K562 (cell line): ENCODE data around the gene PYCR2. TPM values are rescaled to one million over a fixed set of nuclear protein-coding genes. Genes with fewer than 3 reads are reported as not detected.

Experiments
- HIVEP1 ChIP-seq: fragments of 250-450 bp; sonication (Bioruptor Pico); IDR thresholded peaks from 2 replicates; pipeline ENCODE4 v1.4.0; 2020; ENCODE audit warnings: mild to moderate bottlenecking
- LEF1 ChIP-seq: fragments of 450-650 bp; IDR thresholded peaks from 2 replicates; pipeline ENCODE4 v1.6.1; 2016; ENCODE audit warnings: mild to moderate bottlenecking
- MGA ChIP-seq: fragments of 450-650 bp; IDR thresholded peaks from 2 replicates; pipeline ENCODE4 v1.6.1; 2016; ENCODE audit warnings: mild to moderate bottlenecking, moderate library complexity
- NFYB ChIP-seq: IDR thresholded peaks from 2 replicates; pipeline ENCODE4 v1.6.1; 2011; ENCODE audit warnings: mild to moderate bottlenecking, moderate library complexity; ENCODE audit not compliant: insufficient read length; ENCODE audit errors: extremely low read depth
- PHF20 ChIP-seq: fragments of 450-650 bp; IDR thresholded peaks from 2 replicates; pipeline ENCODE4 v1.6.1; 2018; ENCODE audit not compliant: partially characterized antibody
- ZNF24 ChIP-seq: fragments of 450-650 bp; IDR thresholded peaks from 2 replicates; pipeline ENCODE4 v1.6.1; 2016
- polyA plus RNA-seq, 8 experiments: library from polyadenylated mRNA; depleted of rRNA in 4 of 8; stranded (reverse) in 5 of 8; unstranded in 3 of 8; fragments of >200 nt; fragmentation: Nextera tagmentation in 2 of 8; fragmentation: Illumina TruSeq in 1 of 8; extraction: Ambion mirVana in 2 of 8; extraction: Trizol in 1 of 8; gene quantifications; 2 replicates each; pipeline versions ENCODE4 v1.2.1 to v1.2.3, GENCODE V29; 2011 to 2014; ENCODE audit warnings: inconsistent platforms in 1 of 8, missing spikeins in 1 of 8
- total RNA-seq, 7 experiments: library from RNA; depleted of rRNA in 6 of 7; stranded (reverse); fragments of >200 nt in 6 of 7; fragmentation: Illumina TruSeq in 2 of 7; extraction: Trizol in 2 of 7; gene quantifications; 2 replicates each; pipeline versions ENCODE4 v1.2.1 to v1.2.3, GENCODE V29; 2011 to 2021; ENCODE audit warnings: low replicate concordance in 1 of 7

The PYCR2 gene
- total and polyA plus RNA-seq, 9 of the 15 experiments (the other 6 are each of a cell fraction or from before 2014, with no cell fraction given): 5.5 to 219 (median 127) TPM

GRCh38 chr1:225881959-225882693, 41.9 kb downstream of the PYCR2 start, which contains the start of gene TMEM63A (continued):
- TF ChIP-seq MGA: peak; percentile 59; the same call in 1 of the 2 replicates
- no peak; the same call in 1 of the 2 replicates for TF ChIP-seq HIVEP1 (CRISPR knock-in tag)
- peak; percentile 71; the same call in 1 of the 2 replicates for TF ChIP-seq ZNF24
- TF ChIP-seq LEF1: 0 out of 2 replicates have a peak, but pooled peaks have one; percentile 18
- peak; percentile 56 for TF ChIP-seq PHF20
- TF ChIP-seq NFYB: no peak
